Measurements from ENCODE around the gene APCDD1.
"Not testable (repeated sequence)": the region's sequence is repeated elsewhere in the genome, so short reads cannot be mapped to it uniquely, and the experiment has no call there.

The APCDD1 gene

DNA sequence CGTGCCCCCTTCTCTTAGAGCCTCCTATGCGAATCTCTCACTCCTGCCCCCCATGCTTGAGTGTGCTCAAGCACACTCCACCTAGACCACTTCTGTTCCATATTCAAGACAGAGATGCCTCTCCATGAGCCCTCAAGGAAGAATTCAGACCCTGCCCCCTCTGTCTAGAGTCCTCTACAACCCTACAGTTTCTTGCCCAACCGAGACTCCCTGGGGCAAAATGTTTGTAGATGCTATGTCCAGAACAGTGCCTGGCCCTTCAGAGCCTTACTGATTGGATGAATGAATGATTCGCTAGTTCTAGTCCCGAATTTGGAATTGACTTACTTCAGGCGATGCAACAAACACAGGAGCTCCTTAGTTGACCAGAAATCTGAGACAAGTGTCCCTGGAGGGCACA, 8.7 kb downstream of the APCDD1 start:
- TF ChIP-seq CTCF (IDR thresholded peaks at IDR 0.05; ENCODE audit: insufficient read depth, low read length, poor library complexity, severe bottlenecking) = no peak
- DNase-seq (ENCODE audit: extremely low read depth, insufficient read length) = no peak
- H3K36me3 ChIP-seq (ENCODE audit: control insufficient read depth, insufficient read depth, low read length) = no peaks in the 10 kb centered on the region
- H3K4me3 ChIP-seq (replicated peaks; ENCODE audit: low read depth, low read length) = no peak overlapping the region
- peaks cover 2% of the 10 kb centered on the region for H3K27me3 ChIP-seq (replicated peaks; ENCODE audit: control insufficient read depth, insufficient read depth, low read length)

DNA sequence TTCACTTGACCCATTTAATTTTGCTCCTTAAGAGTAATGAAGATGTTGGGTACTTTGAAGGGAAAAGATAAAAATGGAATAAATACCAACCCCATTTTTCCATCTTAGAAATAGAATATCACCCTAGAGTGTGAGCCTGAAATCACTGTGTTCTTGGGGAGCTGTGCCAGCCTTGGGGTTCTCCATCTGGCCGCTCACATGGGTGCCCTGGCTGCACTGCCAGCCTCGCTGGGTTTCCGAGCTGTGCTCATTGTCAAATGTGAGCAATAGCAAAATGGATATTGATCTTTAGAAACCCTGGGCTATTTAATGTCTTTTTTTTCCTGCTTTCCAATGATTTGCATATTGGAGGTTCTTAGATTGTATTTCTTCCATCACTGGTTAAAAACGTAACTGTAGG, 9.3 kb downstream of the APCDD1 start:
- Histone ChIP-seq H3K36me3 (ENCODE audit: control insufficient read depth, insufficient read depth, low read length) (no peaks in the 10 kb centered on the region), H3K4me3 (replicated peaks; ENCODE audit: low read depth, low read length) (no peak overlapping the region), H3K27me3 (replicated peaks; ENCODE audit: control insufficient read depth, insufficient read depth, low read length) (peaks cover 2% of the 10 kb centered on the region)
- no peak for TF ChIP-seq CTCF (IDR thresholded peaks at IDR 0.05; ENCODE audit: insufficient read depth, low read length, poor library complexity, severe bottlenecking)
- no peak for DNase-seq (ENCODE audit: extremely low read depth, insufficient read length)

- not testable (repeated sequence) for H3K4me3 ChIP-seq (replicated peaks; ENCODE audit: low read depth, low read length); DNase-seq (ENCODE audit: extremely low read depth, insufficient read length); H3K36me3 ChIP-seq (ENCODE audit: control insufficient read depth, insufficient read depth, low read length); H3K27me3 ChIP-seq (replicated peaks; ENCODE audit: control insufficient read depth, insufficient read depth, low read length)
Observed at GRCh38 chr18:10464161-10464648, 9.8 kb downstream of the APCDD1 start.

- Histone ChIP-seq H3K4me3 (replicated peaks; ENCODE audit: low read depth, low read length) (no peak overlapping the region), H3K36me3 (ENCODE audit: control insufficient read depth, insufficient read depth, low read length) (no peaks in the 10 kb centered on the region), H3K27me3 (replicated peaks; ENCODE audit: control insufficient read depth, insufficient read depth, low read length) (peaks cover 2% of the 10 kb centered on the region)
- DNase-seq (ENCODE audit: extremely low read depth, insufficient read length) = no peak
- no peak for TF ChIP-seq CTCF (IDR thresholded peaks at IDR 0.05; ENCODE audit: insufficient read depth, low read length, poor library complexity, severe bottlenecking)
Observed at GRCh38 chr18:10465174-10465939, 10.9 kb downstream of the APCDD1 start.

- Histone ChIP-seq H3K27me3 (replicated peaks; ENCODE audit: control insufficient read depth, insufficient read depth, low read length) (peaks cover 2% of the 10 kb centered on the region), H3K36me3 (ENCODE audit: control insufficient read depth, insufficient read depth, low read length) (no peaks in the 10 kb centered on the region), H3K4me3 (replicated peaks; ENCODE audit: low read depth, low read length) (no peak overlapping the region)
- TF ChIP-seq CTCF (IDR thresholded peaks at IDR 0.05; ENCODE audit: insufficient read depth, low read length, poor library complexity, severe bottlenecking) = no peak
- DNase-seq (ENCODE audit: extremely low read depth, insufficient read length) = no peak
Observed at GRCh38 chr18:10470429-10470828, 16.0 kb downstream of the APCDD1 start.

GRCh38 chr18:10471574-10471973, 17.1 kb downstream of the APCDD1 start:
- DNase-seq (ENCODE audit: extremely low read depth, insufficient read length) = no peak
- no peak for TF ChIP-seq CTCF (IDR thresholded peaks at IDR 0.05; ENCODE audit: insufficient read depth, low read length, poor library complexity, severe bottlenecking)
- H3K27me3 ChIP-seq (replicated peaks; ENCODE audit: control insufficient read depth, insufficient read depth, low read length) = peaks cover 2% of the 10 kb centered on the region
- no peak overlapping the region for H3K4me3 ChIP-seq (replicated peaks; ENCODE audit: low read depth, low read length)
- no peaks in the 10 kb centered on the region for H3K36me3 ChIP-seq (ENCODE audit: control insufficient read depth, insufficient read depth, low read length)

Measured in GM06990 (cell line).